SJSA1 (cell line): ENCODE measurements around the gene KLK14. TPM values are rescaled to one million over a fixed set of nuclear protein-coding genes. Genes with fewer than 3 reads are reported as not detected.

Experiments
- DNase-seq, 2 experiments: peaks; one replicate each; pipeline ENCODE4 v3.0.0-alpha.2; 2015 to 2020; ENCODE audit warnings: low spot score in 2 of 2, low read depth in 1 of 2
- H3K27ac ChIP-seq: fragments of 250-450 bp; sonication (Bioruptor Pico); 2 replicates; pipeline ENCODE4 v1.5.1; 2020; ENCODE audit warnings: mild to moderate bottlenecking, moderate library complexity
- H3K27me3 ChIP-seq: fragments of 250-450 bp; sonication (Bioruptor Pico); replicated peaks from 2 replicates; pipeline ENCODE4 v1.5.1; 2020; ENCODE audit warnings: mild to moderate bottlenecking, moderate library complexity
- H3K36me3 ChIP-seq: fragments of 250-450 bp; sonication (Bioruptor Pico); 2 replicates; pipeline ENCODE4 v1.5.1; 2020; ENCODE audit warnings: mild to moderate bottlenecking
- H3K4me1 ChIP-seq: fragments of 250-450 bp; sonication (Bioruptor Pico); replicated peaks from 2 replicates; pipeline ENCODE4 v1.6.1; 2021; ENCODE audit warnings: mild to moderate bottlenecking
- H3K4me3 ChIP-seq: fragments of 250-450 bp; sonication (Bioruptor Pico); 2 replicates; pipeline ENCODE4 v1.5.1; 2020; ENCODE audit warnings: mild to moderate bottlenecking
- H3K9me3 ChIP-seq: fragments of 250-450 bp; sonication (Bioruptor Pico); replicated peaks from 2 replicates; pipeline ENCODE4 v1.5.1; 2020; ENCODE audit warnings: mild to moderate bottlenecking
- total RNA-seq: library from RNA; depleted of rRNA; stranded (reverse); fragments of >200 nt; shearing (Covaris generic); gene quantifications from 2 replicates; pipeline ENCODE4 v1.2.3, GENCODE V29; 2014

Gene KLK14
- total RNA-seq, 1 experiment from 2014 or later, result not detected

GRCh38 chr19:51120160-51120559 is 37.5 kb upstream of the KLK14 start:
- H3K36me3 ChIP-seq, result no peaks in the 10 kb centered on the region
- DNase-seq, result no peak
- H3K4me3 ChIP-seq, result no peak overlapping the region
- no peaks in the 10 kb centered on the region for H3K9me3 ChIP-seq
- H3K4me1 ChIP-seq, result no peaks in the 10 kb centered on the region
- no peak overlapping the region for H3K27ac ChIP-seq
- H3K27me3 ChIP-seq, result peaks cover 21% of the 10 kb centered on the region

- DNase-seq, result no peak
- Histone ChIP-seq H3K4me1 (no peaks in the 10 kb centered on the region), H3K27me3 (peaks cover 26% of the 10 kb centered on the region), H3K9me3 (no peaks in the 10 kb centered on the region), H3K36me3 (no peaks in the 10 kb centered on the region), H3K27ac (no peak overlapping the region), H3K4me3 (no peak overlapping the region)
Measured at GRCh38 chr19:51119611-51120010, 36.9 kb upstream of the KLK14 start.

GRCh38 chr19:51119101-51119500 is 36.4 kb upstream of the KLK14 start:
- DNase-seq, result no peak
- no peak overlapping the region for H3K27ac ChIP-seq
- peaks cover 32% of the 10 kb centered on the region for H3K27me3 ChIP-seq
- H3K4me3 ChIP-seq, result no peak overlapping the region
- H3K4me1 ChIP-seq, result no peaks in the 10 kb centered on the region
- no peaks in the 10 kb centered on the region for H3K36me3 ChIP-seq
- no peaks in the 10 kb centered on the region for H3K9me3 ChIP-seq

GRCh38 chr19:51116736-51117286 is 34.1 kb upstream of the KLK14 start:
- peaks cover 52% of the 10 kb centered on the region for H3K27me3 ChIP-seq
- no peak for DNase-seq
- no peak overlapping the region for H3K4me3 ChIP-seq
- H3K9me3 ChIP-seq, result no peaks in the 10 kb centered on the region
- H3K4me1 ChIP-seq, result no peaks in the 10 kb centered on the region
- H3K27ac ChIP-seq, result no peak overlapping the region
- no peaks in the 10 kb centered on the region for H3K36me3 ChIP-seq

GRCh38 chr19:51114087-51114729 is 31.5 kb upstream of the KLK14 start:
- Histone ChIP-seq H3K4me3 (no peak overlapping the region), H3K9me3 (no peaks in the 10 kb centered on the region), H3K36me3 (no peaks in the 10 kb centered on the region), H3K27ac (no peak overlapping the region), H3K27me3 (peaks cover 57% of the 10 kb centered on the region), H3K4me1 (no peaks in the 10 kb centered on the region)
- DNase-seq, result no peak

GRCh38 chr19:51111606-51112005 is 28.9 kb upstream of the KLK14 start:
- no peak overlapping the region for H3K27ac ChIP-seq
- peaks cover 5% of the 10 kb centered on the region for H3K4me1 ChIP-seq
- H3K4me3 ChIP-seq, result no peak overlapping the region
- H3K27me3 ChIP-seq, result peaks cover 47% of the 10 kb centered on the region
- no peaks in the 10 kb centered on the region for H3K36me3 ChIP-seq
- no peak for DNase-seq
- H3K9me3 ChIP-seq, result no peaks in the 10 kb centered on the region

- no peaks in the 10 kb centered on the region for H3K36me3 ChIP-seq
- H3K4me1 ChIP-seq, result peaks cover 5% of the 10 kb centered on the region
- no peak overlapping the region for H3K4me3 ChIP-seq
- H3K9me3 ChIP-seq, result no peaks in the 10 kb centered on the region
- DNase-seq, result no peak
- no peak overlapping the region for H3K27ac ChIP-seq
- peaks cover 41% of the 10 kb centered on the region for H3K27me3 ChIP-seq
Measured at GRCh38 chr19:51110666-51110971, 27.9 kb upstream of the KLK14 start.

- peak overlapping the region; percentile 54 for H3K4me3 ChIP-seq
- H3K27ac ChIP-seq, result no peak overlapping the region
- H3K4me1 ChIP-seq, result peaks cover 5% of the 10 kb centered on the region
- H3K36me3 ChIP-seq, result peaks cover 2% of the 10 kb centered on the region; the same call in 1 of the 2 replicates
- no peak for DNase-seq
- no peaks in the 10 kb centered on the region for H3K9me3 ChIP-seq
- H3K27me3 ChIP-seq, result peaks cover 23% of the 10 kb centered on the region
Measured at GRCh38 chr19:51108805-51109146, 26.1 kb upstream of the KLK14 start.

- H3K27me3 ChIP-seq, result peaks cover 17% of the 10 kb centered on the region
- peak within 1 kb of the TSS; percentile 41 for H3K27ac ChIP-seq
- H3K36me3 ChIP-seq, result peaks cover 7% of the 10 kb centered on the region; the same call in 1 of the 2 replicates
- peaks cover 5% of the 10 kb centered on the region for H3K4me1 ChIP-seq
- H3K9me3 ChIP-seq, result no peaks in the 10 kb centered on the region
- peak; percentile 98 for DNase-seq
- H3K4me3 ChIP-seq, result peak within 1 kb of the TSS; percentile 54
Measured at GRCh38 chr19:51108066-51108804, 25.5 kb upstream of the KLK14 start, which contains the start of gene CTU1. CTU1 (minus strand) TSS chr19:51108409; CDS start chr19:51104569, 3,840 bp downstream.

- no peak for DNase-seq
- Histone ChIP-seq H3K4me1 (peaks cover 5% of the 10 kb centered on the region), H3K36me3 (peaks cover 13% of the 10 kb centered on the region), H3K9me3 (no peaks in the 10 kb centered on the region), H3K27ac (peak overlapping the region; percentile 41), H3K27me3 (peaks cover 13% of the 10 kb centered on the region), H3K4me3 (peak overlapping the region; percentile 54)
Measured at GRCh38 chr19:51107406-51108065, 24.8 kb upstream of the KLK14 start.

GRCh38 chr19:51103926-51104341 is 21.2 kb upstream of the KLK14 start:
- DNase-seq, result no peak
- no peak overlapping the region for H3K4me3 ChIP-seq
- H3K4me1 ChIP-seq, result peaks cover 4% of the 10 kb centered on the region
- H3K9me3 ChIP-seq, result no peaks in the 10 kb centered on the region
- peaks cover 17% of the 10 kb centered on the region for H3K36me3 ChIP-seq
- H3K27me3 ChIP-seq, result no peaks in the 10 kb centered on the region
- no peak overlapping the region for H3K27ac ChIP-seq

GRCh38 chr19:51102991-51103390 is 20.3 kb upstream of the KLK14 start:
- DNase-seq, result no peak
- no peak overlapping the region for H3K4me3 ChIP-seq
- H3K9me3 ChIP-seq, result no peaks in the 10 kb centered on the region
- no peaks in the 10 kb centered on the region for H3K27me3 ChIP-seq
- H3K27ac ChIP-seq, result no peak overlapping the region
- H3K36me3 ChIP-seq, result peaks cover 17% of the 10 kb centered on the region
- no peaks in the 10 kb centered on the region for H3K4me1 ChIP-seq

GRCh38 chr19:51101171-51101865 is 18.6 kb upstream of the KLK14 start:
- DNase-seq, result no peak
- H3K27me3 ChIP-seq, result no peaks in the 10 kb centered on the region
- H3K36me3 ChIP-seq, result peaks cover 17% of the 10 kb centered on the region
- H3K9me3 ChIP-seq, result no peaks in the 10 kb centered on the region
- no peak overlapping the region for H3K4me3 ChIP-seq
- H3K4me1 ChIP-seq, result no peaks in the 10 kb centered on the region
- no peak overlapping the region for H3K27ac ChIP-seq
